B cell (primary cell): Measurements from ENCODE around the gene MBD3L3. TPM values are rescaled to one million over a fixed set of nuclear protein-coding genes. Genes with fewer than 3 reads are reported as not detected.
A peak's percentile ranks its signal among the peaks of the same experiment; 100 is the strongest.
"Not testable (repeated sequence)": the region's sequence is repeated elsewhere in the genome, so short reads cannot be mapped to it uniquely, and the experiment has no call there.

Experiments used
- ATAC-seq: fragments of 200-7000 bp; cut with Tn5 transposase; one replicate; pipeline ENCODE4 v1.10.0; 2021; ENCODE audit warnings: low read depth, mild to moderate bottlenecking, moderate number of reproducible peaks, moderate library complexity
- CTCF ChIA-PET: fragments of 350-600 bp; sonication (Branson Sonifier 250); formaldehyde crosslinking; loops from one replicate; lab custom pipeline; 2021; ENCODE audit warnings: antibody characterized with exemption, inconsistent platforms; lab: Charles Lee
- POLR2A ChIA-PET: fragments of 350-600 bp; sonication (Branson Sonifier 250); formaldehyde crosslinking; loops from one replicate; lab custom pipeline; 2021; ENCODE audit warnings: antibody characterized with exemption; lab: Charles Lee
- DNase-seq: peaks from one replicate; pipeline ENCODE4 v3.0.0; 2013
- H2AFZ ChIP-seq: 2 replicates; pipeline ENCODE4 v1.6.1; 2012; ENCODE audit warnings: mild to moderate bottlenecking, low read depth, low read length; ENCODE audit not compliant: insufficient read depth, poor library complexity, severe bottlenecking
- H3K27ac ChIP-seq, 2 donors: 1 replicate in 1 of 2; 2 replicates in 1 of 2; pipeline ENCODE4 v1.5.1; 2012 to 2013; ENCODE audit warnings: low read length in 2 of 2, mild to moderate bottlenecking in 2 of 2, moderate library complexity in 1 of 2
- H3K27me3 ChIP-seq, 4 experiments: fragments of 200-600 bp in 1 of 4; sonication (generic) in 1 of 4; replicated peaks in 1 of 4; 1 replicate in 2 of 4; 2 replicates in 2 of 4; pipeline versions ENCODE4 v1.6.1 to v1.7.0; 2013 to 2016; ENCODE audit warnings: low read length in 3 of 4, mild to moderate bottlenecking in 2 of 4, mixed read lengths in 1 of 4, moderate library complexity in 1 of 4; ENCODE audit not compliant: insufficient read depth in 4 of 4, control insufficient read depth in 3 of 4; ENCODE audit errors: control extremely low read depth in 1 of 4
- H3K36me3 ChIP-seq, 2 experiments: replicated peaks in 1 of 2; 1 replicate in 1 of 2; 2 replicates in 1 of 2; pipeline versions ENCODE4 v1.6.1 to v1.7.1; 2013; ENCODE audit warnings: low read length in 1 of 2; ENCODE audit not compliant: insufficient read depth in 2 of 2, control insufficient read depth in 1 of 2; ENCODE audit errors: control extremely low read depth in 1 of 2, extremely low read depth in 1 of 2
- H3K4me1 ChIP-seq, 2 donors: fragments of 200-600 bp in 1 of 2; sonication (generic) in 1 of 2; 1 replicate in 1 of 2; 2 replicates in 1 of 2; pipeline versions ENCODE4 v1.5.1 to v1.6.1; 2013 to 2017; ENCODE audit warnings: low read length in 2 of 2; ENCODE audit not compliant: control insufficient read depth in 2 of 2, insufficient read depth in 2 of 2
- H3K4me2 ChIP-seq: replicated peaks from 2 replicates; pipeline ENCODE3; 2012; ENCODE audit warnings: mild to moderate bottlenecking, low read depth, low read length; ENCODE audit not compliant: poor library complexity, severe bottlenecking
- H3K4me3 ChIP-seq, 5 experiments: fragments of 200-600 bp in 1 of 5; sonication (generic) in 1 of 5; 1 replicate in 3 of 5; 2 replicates in 2 of 5; pipeline versions ENCODE4 v1.5.1 to v1.7.0; 2011 to 2016; ENCODE audit warnings: low read length in 4 of 5, mild to moderate bottlenecking in 4 of 5, low read depth in 2 of 5, control low read depth in 1 of 5, moderate library complexity in 1 of 5; ENCODE audit not compliant: insufficient read depth in 1 of 5; ENCODE audit errors: control extremely low read depth in 1 of 5, extremely low read depth in 1 of 5
- H3K79me2 ChIP-seq: fragments of 200-600 bp; sonication (generic); one replicate; pipeline ENCODE4 v1.6.0; 2016; ENCODE audit warnings: low read length; ENCODE audit not compliant: control insufficient read depth, insufficient read depth
- H3K9ac ChIP-seq: fragments of 200-600 bp; sonication (generic); 2 replicates; pipeline ENCODE4 v1.6.1; 2017; ENCODE audit warnings: mild to moderate bottlenecking, low read length, moderate library complexity
- H3K9me3 ChIP-seq, 3 donors: one replicate each; pipeline versions ENCODE4 v1.6.1 to v1.7.1; 2013; ENCODE audit warnings: low read length in 2 of 3; ENCODE audit not compliant: control insufficient read depth in 2 of 3, insufficient read depth in 1 of 3; ENCODE audit errors: control extremely low read depth in 1 of 3
- H4K20me1 ChIP-seq: 2 replicates; pipeline ENCODE4 v1.6.0; 2012; ENCODE audit warnings: mild to moderate bottlenecking, low read length; ENCODE audit not compliant: insufficient read depth, control insufficient read depth, poor library complexity, severe bottlenecking
- H3K27ac Mint-ChIP-seq: one replicate; pipeline ENCODE4 v1.8.0; 2021; ENCODE audit warnings: mixed read lengths
- H3K27me3 Mint-ChIP-seq: one replicate; pipeline ENCODE4 v1.8.0; 2021; ENCODE audit warnings: mixed read lengths
- H3K4me1 Mint-ChIP-seq: one replicate; pipeline ENCODE4 v1.8.0; 2021; ENCODE audit warnings: mixed read lengths
- H3K4me3 Mint-ChIP-seq: one replicate; pipeline ENCODE4 v1.8.0; 2021; ENCODE audit warnings: mixed read lengths
- H3K9me3 Mint-ChIP-seq: one replicate; pipeline ENCODE4 v1.8.0; 2022; ENCODE audit warnings: mixed read lengths; ENCODE audit not compliant: insufficient read depth
- EZH2 ChIP-seq: IDR thresholded peaks from 2 replicates; pipeline ENCODE4 v1.6.1; 2012; ENCODE audit warnings: borderline replicate concordance, low read depth, mild to moderate bottlenecking, moderate library complexity, low read length; ENCODE audit not compliant: insufficient read depth, poor library complexity, severe bottlenecking
- WGBS: methylation state at CpG from one replicate; pipeline ENCODE4 v1.1.5; 2013; ENCODE audit warnings: missing lambda C conversion rate; ENCODE audit not compliant: insufficient coverage; 5-methylcytosine and 5-hydroxymethylcytosine counted together
- intact Hi-C: fragments of 100-400 bp; cut with micrococcal nuclease; formaldehyde crosslinking; loops from one replicate; pipeline ENCODE4 v1.10.0; 2022
- polyA plus RNA-seq: library from polyadenylated mRNA; depleted of rRNA; stranded (reverse); fragments of >200 nt; gene quantifications from 2 replicates; pipeline ENCODE4 v1.2.3, GENCODE V29; 2012
- total RNA-seq, 2 donors: library from RNA; stranded (reverse); fragments of 120-200 nt in 1 of 2; gene quantifications; 1 replicate in 1 of 2; 2 replicates in 1 of 2; pipeline versions ENCODE4 v1.2.3 to v1.2.4, GENCODE V29; 2013 to 2022
- TF ChIP-seq, protein P1 (sequence below): fragments of 200-600 bp; IDR thresholded peaks from one replicate; pipeline ENCODE4 v1.8.0; 2022; ENCODE audit warnings: antibody characterized with exemption, mild to moderate bottlenecking

The MBD3L3 gene
- total and polyA plus RNA-seq, 2 donors (not counting 1 experiment from before 2014, with no cell fraction given), result not detected

GRCh38 chr19:7068599-7068998 lies 10.1 kb upstream of the MBD3L3 start:
- intact Hi-C loops, result no loop called here
- ChIA-PET POLR2A (interaction anchor here (0.9 to 1.7 kb wide), 4 partner anchors 18 to 630 kb away, joined by 3 to 6 read pairs (median 4); partner anchors contain the start of genes PET100 and XAB2), CTCF (interaction anchor here (0.6 to 1.1 kb wide), 3 partner anchors 9 to 30 kb away, joined by 3 to 5 read pairs (median 4); no protein-coding TSS in a partner anchor)
- H3K9me3 ChIP-seq, result peaks cover 0 to 15% (median 2%) of the 10 kb centered on the region in 3 donors
- peaks cover 9% of the 10 kb centered on the region for H4K20me1 ChIP-seq
- peaks cover 19% of the 10 kb centered on the region for H3K4me1 Mint-ChIP-seq
- H3K79me2 ChIP-seq, result peaks cover 24% of the 10 kb centered on the region
- peak overlapping the region; percentile 52 for H2AFZ ChIP-seq
- TF ChIP-seq, protein P1, sequence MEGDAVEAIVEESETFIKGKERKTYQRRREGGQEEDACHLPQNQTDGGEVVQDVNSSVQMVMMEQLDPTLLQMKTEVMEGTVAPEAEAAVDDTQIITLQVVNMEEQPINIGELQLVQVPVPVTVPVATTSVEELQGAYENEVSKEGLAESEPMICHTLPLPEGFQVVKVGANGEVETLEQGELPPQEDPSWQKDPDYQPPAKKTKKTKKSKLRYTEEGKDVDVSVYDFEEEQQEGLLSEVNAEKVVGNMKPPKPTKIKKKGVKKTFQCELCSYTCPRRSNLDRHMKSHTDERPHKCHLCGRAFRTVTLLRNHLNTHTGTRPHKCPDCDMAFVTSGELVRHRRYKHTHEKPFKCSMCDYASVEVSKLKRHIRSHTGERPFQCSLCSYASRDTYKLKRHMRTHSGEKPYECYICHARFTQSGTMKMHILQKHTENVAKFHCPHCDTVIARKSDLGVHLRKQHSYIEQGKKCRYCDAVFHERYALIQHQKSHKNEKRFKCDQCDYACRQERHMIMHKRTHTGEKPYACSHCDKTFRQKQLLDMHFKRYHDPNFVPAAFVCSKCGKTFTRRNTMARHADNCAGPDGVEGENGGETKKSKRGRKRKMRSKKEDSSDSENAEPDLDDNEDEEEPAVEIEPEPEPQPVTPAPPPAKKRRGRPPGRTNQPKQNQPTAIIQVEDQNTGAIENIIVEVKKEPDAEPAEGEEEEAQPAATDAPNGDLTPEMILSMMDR, result no peak
- TF ChIP-seq EZH2, result no peak
- H3K27ac ChIP-seq, result no peak overlapping the region
- no peak for ATAC-seq
- no peak for DNase-seq
- H3K36me3 ChIP-seq, result peaks cover 0 to 20% of the 10 kb centered on the region in 2 experiments
- peaks cover 8 to 17% of the 10 kb centered on the region in 2 donors for H3K4me1 ChIP-seq
- peak overlapping the region in 2 of 5 experiments; percentile 7 to 10 for H3K4me3 ChIP-seq
- peak overlapping the region; percentile 92 for H3K4me3 Mint-ChIP-seq
- no peak overlapping the region for H3K9ac ChIP-seq
- no CpG with 5 or more reads among the region's 6 CpGs for WGBS
- peak overlapping the region; percentile 90 for H3K4me2 ChIP-seq
- no peaks in the 10 kb centered on the region for H3K27me3 Mint-ChIP-seq
- no peaks in the 10 kb centered on the region for H3K9me3 Mint-ChIP-seq
- no peaks in the 10 kb centered on the region for H3K27me3 ChIP-seq
- peak overlapping the region; percentile 92 for H3K27ac Mint-ChIP-seq

DNA sequence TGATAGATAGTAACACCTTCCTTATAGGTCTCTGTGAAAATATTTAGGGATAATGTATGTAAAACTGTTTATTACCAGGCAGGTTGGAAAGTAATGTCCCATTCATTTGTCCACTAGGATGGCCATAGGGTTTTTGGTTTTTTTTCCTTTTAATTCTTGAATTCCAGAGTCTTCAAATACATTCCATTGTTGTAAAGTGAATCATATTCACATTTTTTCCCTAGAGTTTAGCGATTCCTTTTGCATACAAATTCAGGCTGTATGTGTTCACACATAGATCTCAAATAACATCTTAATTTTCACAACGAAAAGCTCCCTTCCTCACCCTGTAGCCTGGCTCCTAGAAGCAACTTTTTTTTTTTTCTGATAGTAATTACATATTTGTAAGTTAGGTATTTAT lies 9.2 kb upstream of the MBD3L3 start:
- no peaks in the 10 kb centered on the region for H3K9me3 Mint-ChIP-seq
- peaks cover 18% of the 10 kb centered on the region for H3K4me1 Mint-ChIP-seq
- no peak for TF ChIP-seq EZH2
- TF ChIP-seq, protein P1, result no peak
- no peak overlapping the region for H3K4me3 Mint-ChIP-seq
- no CpG with 5 or more reads among the region's 2 CpGs for WGBS
- ChIA-PET CTCF (interaction anchor here (0.6 kb wide), 2 partner anchors 204 to 1294 kb away, joined by 3 read pairs; no protein-coding TSS in a partner anchor), POLR2A (no interaction called here)
- H3K27ac ChIP-seq, result no peak overlapping the region
- intact Hi-C loops, result no loop called here
- H4K20me1 ChIP-seq, result peaks cover 9% of the 10 kb centered on the region
- no peak overlapping the region for H3K4me2 ChIP-seq
- DNase-seq (no peak), ATAC-seq (no peak)
- H3K27me3 Mint-ChIP-seq, result no peaks in the 10 kb centered on the region
- peaks cover 22% of the 10 kb centered on the region for H3K79me2 ChIP-seq
- H3K27me3 ChIP-seq, result no peaks in the 10 kb centered on the region
- peaks cover 8 to 17% of the 10 kb centered on the region in 2 donors for H3K4me1 ChIP-seq
- H3K9ac ChIP-seq, result no peak overlapping the region
- peaks cover 0 to 15% (median 2%) of the 10 kb centered on the region in 3 donors for H3K9me3 ChIP-seq
- no peak overlapping the region for H3K4me3 ChIP-seq
- H3K36me3 ChIP-seq, result peaks cover 0 to 14% of the 10 kb centered on the region in 2 experiments
- no peak overlapping the region for H2AFZ ChIP-seq
- no peak overlapping the region for H3K27ac Mint-ChIP-seq

DNA sequence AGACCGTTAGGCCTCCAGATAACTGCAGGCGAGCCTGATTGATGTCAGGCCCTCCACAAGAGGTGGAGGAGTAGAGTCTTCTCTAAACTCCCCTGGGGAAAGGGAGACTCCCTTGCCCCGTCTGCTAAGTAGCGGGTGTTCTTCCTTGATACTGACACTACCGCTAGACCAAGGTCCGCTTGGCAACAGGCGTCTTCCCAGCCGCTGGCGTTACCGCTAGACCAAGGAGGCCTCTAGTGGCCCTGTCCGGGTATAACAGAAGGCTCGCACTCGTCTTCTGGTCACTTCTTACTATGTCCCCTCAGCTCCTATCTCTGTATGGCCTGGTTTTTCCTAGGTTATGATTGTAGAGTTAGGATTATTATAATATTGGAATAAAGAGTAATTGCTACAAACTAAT lies 8.6 kb upstream of the MBD3L3 start:
- POLR2A ChIA-PET, H3K4me3 Mint-ChIP-seq, DNase-seq, intact Hi-C loops, ATAC-seq, H2AFZ ChIP-seq, H3K27ac Mint-ChIP-seq, H3K9me3 Mint-ChIP-seq, H3K27me3 ChIP-seq, H3K4me2 ChIP-seq, H4K20me1 ChIP-seq, H3K36me3 ChIP-seq, H3K27ac ChIP-seq, H3K4me3 ChIP-seq, H3K9ac ChIP-seq, CTCF ChIA-PET, H3K27me3 Mint-ChIP-seq: not testable (repeated sequence)
- H3K79me2 ChIP-seq, result peaks cover 21% of the 10 kb centered on the region
- peaks cover 0 to 15% (median 2%) of the 10 kb centered on the region in 3 donors for H3K9me3 ChIP-seq
- WGBS, result 88% methylated on average over 6 of the region's 13 CpGs
- peaks cover 8 to 17% of the 10 kb centered on the region in 2 donors for H3K4me1 ChIP-seq
- peaks cover 13% of the 10 kb centered on the region for H3K4me1 Mint-ChIP-seq
